Inferior parietal cortex (tissue), 1 donor: Measurements from ENCODE around the gene CSMD2.

ENCODE experiments used
- DNase-seq: peaks from one replicate; pipeline ENCODE4 v3.0.0-alpha.2; 2016; ENCODE audit errors: extremely low spot score

Gene CSMD2

GRCh38 chr1:34156739-34157138 lies 8.3 kb downstream of the CSMD2 start:
- DNase-seq: no peak

GRCh38 chr1:34155860-34156259 lies 9.2 kb downstream of the CSMD2 start:
- no peak for DNase-seq

- DNase-seq: no peak
These were observed 11.8 kb downstream of the CSMD2 start for GRCh38 chr1:34153246-34153645.

DNA sequence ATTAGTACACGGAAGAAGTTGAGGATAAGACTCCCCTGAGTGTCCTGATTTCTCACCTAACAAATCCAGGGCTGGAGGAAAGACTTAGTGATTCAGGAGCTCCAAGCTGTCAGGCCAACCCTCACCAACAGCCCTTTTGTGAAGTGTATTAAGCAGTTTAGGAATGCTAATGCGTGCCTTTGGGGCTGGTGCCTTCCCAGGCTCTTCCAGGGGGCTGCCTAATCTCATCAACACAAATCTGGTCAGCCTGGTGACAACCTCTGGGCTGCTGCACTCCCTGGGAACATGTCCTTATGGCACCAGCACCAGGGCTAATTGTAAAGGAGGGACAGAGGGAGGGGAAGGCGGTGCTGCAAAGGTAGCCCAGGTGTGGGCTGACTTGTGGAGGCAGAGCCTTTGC lies 15.5 kb downstream of the CSMD2 start:
- no peak for DNase-seq

DNA sequence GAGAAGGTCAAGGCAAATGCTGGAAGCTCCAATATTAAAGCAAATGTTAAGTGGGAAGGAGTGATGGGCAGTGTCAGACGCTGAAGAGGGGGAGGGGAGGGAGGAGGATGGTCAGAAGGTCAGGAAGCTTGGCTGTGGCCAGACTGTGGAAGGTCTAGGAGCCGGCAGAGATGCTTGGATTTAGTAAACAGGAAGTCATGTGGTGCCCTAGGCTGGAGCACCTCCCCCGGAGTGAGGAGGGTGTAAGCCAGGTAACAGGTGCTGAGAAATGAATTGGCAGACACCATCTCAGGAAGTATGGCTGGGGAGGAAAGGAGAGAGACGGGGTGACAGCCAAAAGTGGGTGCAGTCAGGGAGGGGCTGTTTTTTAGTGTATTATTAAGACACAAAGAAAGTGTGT lies 17.7 kb downstream of the CSMD2 start:
- no peak for DNase-seq

DNA sequence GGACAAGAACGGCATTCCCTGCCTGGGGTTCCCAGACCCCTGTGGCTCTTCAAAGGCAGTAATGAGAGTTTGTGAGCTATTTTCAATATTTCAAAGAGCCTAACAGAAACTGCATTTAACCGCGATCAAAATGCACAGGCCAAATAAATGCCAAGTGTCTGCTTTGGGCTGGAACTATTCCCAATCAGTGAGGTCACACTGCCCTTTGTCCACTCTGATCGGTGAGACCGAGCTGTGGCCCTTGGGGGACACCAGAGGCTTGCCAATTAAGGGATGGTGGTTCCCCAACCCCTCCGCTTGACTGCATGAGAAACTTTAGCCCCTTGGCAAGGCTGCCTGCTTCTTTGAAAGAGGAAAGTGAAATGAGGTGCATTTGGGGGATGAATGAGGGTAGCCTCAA lies 20.3 kb downstream of the CSMD2 start:
- no peak for DNase-seq

GRCh38 chr1:34143975-34144374 lies 21.1 kb downstream of the CSMD2 start:
- DNase-seq: no peak

DNA sequence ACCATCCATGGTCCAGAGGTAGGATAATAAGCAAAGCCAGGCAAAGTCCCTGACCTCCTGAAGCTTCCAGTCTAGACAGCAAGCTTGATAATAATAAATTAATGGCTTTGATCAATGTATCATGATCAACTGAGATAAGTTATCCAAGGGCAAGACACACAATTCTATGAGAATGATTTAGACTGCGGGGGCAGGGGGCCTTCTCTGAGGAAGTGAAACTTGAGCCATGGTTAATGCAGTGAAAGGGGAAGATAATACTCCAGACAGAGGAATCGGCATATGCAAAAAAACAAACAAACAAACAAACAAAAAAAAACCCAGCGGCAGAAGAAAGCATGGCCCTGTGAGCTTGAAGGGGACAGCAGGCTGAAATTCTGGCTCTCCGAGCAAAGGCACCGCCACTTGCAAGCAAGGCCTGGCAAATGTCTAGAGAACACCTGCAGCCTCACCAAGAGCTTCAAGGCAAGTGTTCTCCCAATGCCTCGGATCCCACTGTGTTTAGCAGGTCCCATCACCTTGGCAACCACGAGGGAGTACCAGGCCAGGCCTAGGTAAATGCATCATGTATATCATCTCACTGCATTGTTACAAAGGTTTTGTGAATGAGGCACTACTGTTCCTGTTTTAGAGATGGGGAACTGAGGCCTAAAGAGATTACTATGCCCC lies 24.9 kb downstream of the CSMD2 start:
- DNase-seq: no peak

GRCh38 chr1:34137411-34137810 lies 27.6 kb downstream of the CSMD2 start:
- no peak for DNase-seq

- no peak for DNase-seq
These were observed 32.9 kb downstream of the CSMD2 start for GRCh38 chr1:34132161-34132420.

- no peak for DNase-seq
These were observed 33.5 kb downstream of the CSMD2 start for GRCh38 chr1:34131396-34132160.

GRCh38 chr1:34130306-34130705 lies 34.7 kb downstream of the CSMD2 start:
- no peak for DNase-seq

DNA sequence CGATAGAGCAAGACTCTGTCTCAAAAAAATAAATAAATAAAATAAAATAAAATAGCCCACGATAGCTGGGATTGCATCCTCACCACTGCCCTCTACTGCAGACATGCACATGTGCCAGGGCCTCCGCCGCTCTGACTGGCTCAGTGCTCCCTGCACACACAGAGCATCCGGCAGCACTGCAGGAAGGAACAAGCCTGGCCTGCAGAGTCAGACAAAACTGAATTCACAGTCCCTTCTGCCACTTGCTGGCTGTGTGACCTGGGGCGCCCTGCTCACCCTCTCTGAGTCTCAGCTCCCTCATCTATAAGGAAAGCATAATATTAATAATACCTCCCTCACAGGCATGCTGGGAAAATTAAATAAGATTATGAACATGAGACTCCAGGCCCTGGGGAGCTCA lies 35.4 kb downstream of the CSMD2 start:
- no peak for DNase-seq

DNA sequence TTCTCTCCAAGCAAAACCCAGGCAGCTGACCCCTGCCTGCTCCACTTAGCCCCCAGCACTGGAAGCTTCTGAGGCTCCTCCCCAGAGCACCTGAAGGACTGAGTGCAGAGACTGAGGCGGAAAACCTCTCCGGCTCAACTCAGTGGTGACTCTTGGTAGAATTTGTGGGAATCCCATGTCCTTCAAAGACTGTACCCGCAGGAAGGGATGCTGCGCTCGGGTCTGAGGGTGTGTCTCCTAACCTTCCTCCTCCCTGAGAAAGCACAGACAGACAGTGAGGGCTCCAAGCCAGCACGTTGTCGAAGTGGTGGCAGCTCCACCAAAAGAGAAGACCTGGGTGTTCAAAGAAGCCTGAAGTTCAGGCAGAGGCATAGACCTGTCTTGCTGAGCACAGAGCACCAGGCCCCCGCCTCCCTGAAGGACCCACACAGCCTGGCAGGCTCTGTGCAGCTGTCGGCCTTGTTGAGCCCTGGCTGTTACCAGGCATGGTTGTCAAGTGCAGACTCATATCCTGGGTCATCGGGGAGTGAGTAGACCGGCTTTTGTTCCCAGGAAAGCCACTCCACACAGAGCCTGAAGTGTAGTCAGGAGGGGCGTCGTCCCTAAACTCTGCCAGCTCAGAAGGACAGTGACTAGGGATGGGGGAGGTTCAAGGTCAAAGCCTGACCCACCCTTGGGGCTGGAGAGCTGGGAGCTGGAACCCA lies 36.7 kb downstream of the CSMD2 start:
- DNase-seq: no peak

GRCh38 chr1:34127006-34128000 lies 37.7 kb downstream of the CSMD2 start:
- no peak for DNase-seq

DNA sequence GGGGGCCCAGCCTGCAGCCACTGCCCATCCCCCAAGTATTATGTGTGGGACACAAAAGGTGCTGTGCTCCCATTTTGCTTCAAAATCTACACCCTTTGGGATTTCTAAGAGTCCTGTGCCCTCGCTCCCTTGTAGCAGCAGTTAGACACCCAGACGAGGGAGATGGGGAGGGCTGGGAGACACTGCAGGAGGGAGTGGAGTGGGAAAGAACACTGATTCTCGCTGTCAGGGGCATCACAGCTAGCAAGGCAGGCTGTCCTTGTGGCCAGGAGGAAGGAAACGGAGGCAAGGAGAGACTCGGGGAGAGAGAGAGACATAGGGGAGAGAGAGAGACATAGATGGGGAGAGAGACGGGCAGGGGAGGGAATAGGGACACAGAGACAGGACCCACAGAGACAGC lies 38.5 kb downstream of the CSMD2 start:
- DNase-seq: no peak

GRCh38 chr1:34125721-34126380 lies 39.2 kb downstream of the CSMD2 start:
- DNase-seq: no peak

DNA sequence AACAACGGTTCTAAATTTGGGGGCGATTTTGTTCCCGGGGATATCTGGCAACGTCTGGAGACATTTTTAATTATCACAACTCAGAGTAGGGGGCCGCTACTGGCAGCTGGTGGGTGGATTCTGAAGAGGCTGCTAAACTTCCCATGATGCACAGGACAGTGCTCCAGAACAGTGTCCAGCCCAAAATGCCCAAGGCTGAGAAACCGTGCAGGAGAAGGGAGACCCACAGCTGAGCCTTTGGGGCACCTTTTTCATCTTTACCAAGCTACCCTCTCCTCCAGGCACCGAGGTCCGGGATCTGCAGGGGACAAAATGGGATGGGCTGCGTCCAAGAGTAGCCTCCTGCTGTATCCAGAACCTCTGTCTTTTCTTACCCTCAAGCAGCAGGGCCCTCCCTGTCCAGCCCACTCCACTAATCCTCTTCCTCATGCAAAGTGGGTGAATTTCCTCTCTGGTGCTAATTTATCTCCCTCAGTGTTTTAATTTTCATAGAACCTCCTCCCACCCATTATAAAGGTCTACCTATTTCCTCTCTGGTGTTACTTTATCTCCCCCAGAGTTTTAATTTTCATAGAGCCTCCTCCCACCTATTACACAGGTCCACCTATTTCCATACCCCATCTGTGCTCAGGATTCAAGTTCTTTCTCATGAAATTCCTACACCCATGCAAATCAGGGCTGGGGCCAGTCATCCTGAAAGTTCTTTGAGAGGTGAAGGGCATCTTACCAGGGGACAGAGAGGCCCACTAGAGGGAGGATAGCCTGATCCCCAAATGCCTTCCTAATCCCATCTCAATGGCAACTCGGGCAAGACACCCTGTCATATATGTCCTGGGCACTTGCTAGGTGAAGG lies 42.7 kb downstream of the CSMD2 start:
- no peak for DNase-seq

DNA sequence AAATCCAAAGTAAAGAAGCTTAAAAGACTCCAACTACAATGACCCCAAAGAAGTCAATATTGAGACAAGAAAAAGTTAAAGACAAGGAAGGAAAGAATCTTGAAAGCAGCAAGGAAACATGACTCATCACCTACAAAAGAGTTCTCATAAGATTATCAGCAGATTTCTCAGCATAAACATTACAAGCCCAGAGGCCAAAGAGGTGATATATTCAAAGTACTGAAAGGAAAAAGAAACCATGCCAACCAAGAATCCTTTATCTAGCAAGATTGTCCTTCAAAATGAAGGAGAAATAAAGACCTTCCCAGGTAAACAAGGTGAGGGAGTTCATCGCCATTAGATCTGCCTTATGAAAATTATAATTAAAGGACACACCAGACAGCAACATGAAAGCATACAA lies 49.8 kb downstream of the CSMD2 start:
- no peak for DNase-seq

DNA sequence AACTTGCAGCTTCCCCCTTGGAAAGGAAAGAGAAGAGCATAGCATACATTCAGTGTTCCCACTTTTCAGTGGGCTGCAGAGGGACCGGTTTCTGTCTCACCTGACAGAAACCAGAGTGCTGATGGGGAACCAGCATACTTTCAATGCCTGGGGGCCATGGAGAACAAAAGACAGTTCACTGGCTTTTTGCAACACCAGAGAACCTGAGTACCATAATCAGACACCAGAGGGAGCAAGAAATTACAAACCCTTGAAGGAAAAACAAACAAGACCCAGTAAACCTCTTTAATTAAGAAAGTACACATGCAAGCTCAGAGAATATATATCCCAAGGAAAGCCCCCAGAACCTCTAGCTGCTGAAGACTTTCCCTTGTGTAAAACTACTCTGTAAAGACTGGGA lies 51.1 kb downstream of the CSMD2 start:
- DNase-seq: peak; percentile 55

DNA sequence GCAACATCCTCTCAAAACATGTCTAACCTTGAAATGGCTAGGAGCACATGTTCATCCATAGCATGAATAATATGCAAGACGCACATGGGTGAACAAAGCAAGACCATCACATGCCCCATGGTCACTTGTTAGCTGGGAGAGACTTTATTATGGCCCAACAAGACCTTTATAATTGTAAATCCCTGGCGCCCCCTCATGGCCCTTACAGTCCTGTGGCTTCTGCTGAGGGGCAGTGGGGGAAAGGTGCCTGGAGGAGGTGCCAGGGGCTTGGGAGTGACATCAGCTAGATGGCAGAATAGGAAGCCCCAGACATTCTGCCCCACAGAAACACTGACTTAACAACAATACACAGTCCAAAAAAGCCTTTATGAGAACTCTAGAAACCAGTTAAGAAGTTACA lies 51.7 kb downstream of the CSMD2 start:
- DNase-seq: peak; percentile 22
